ENCODE measurements around the gene GPR21.

GPR21 gene

GRCh38 chr9:123044586-123044985 is 11.1 kb downstream of the GPR21 start:
- no peak overlapping the region for H3K4me2 ChIP-seq (ENCODE audit: low read depth, low read length, poor library complexity, severe bottlenecking)
- H3K79me2 ChIP-seq (ENCODE audit: insufficient read depth, low read length): no peaks in the 10 kb centered on the region
- TF ChIP-seq CTCF (conservative IDR thresholded peaks at IDR 0.05; ENCODE audit: low read length) (no peak), EZH2phosphoT487 (IDR thresholded peaks at IDR 0.05; ENCODE audit: borderline replicate concordance) (no peak)

GRCh38 chr9:123046406-123047195 is 13.1 kb downstream of the GPR21 start:
- Histone ChIP-seq H3F3A (ENCODE audit: low read depth) (no peaks in the 10 kb centered on the region), H3K9me2 (replicated peaks; ENCODE audit: low read depth, low read length) (no peaks in the 10 kb centered on the region), H4K20me1 (ENCODE audit: insufficient read depth, low read length, poor library complexity, severe bottlenecking) (no peaks in the 10 kb centered on the region), H3K9ac (ENCODE audit: low read depth, low read length, poor library complexity, severe bottlenecking) (no peak overlapping the region), H3K27me3 (ENCODE audit: insufficient read depth, low read length, poor library complexity, severe bottlenecking) (no peaks in the 10 kb centered on the region), H3K9me3 (ENCODE audit: insufficient read depth, low read depth, low read length) (no peaks in the 10 kb centered on the region), H3K36me3 (ENCODE audit: insufficient read depth, low read length) (peaks cover 7% of the 10 kb centered on the region; the same call in 1 of the 2 replicates), H3K4me1 (ENCODE audit: insufficient read depth, low read length, poor library complexity, severe bottlenecking) (peaks cover 5% of the 10 kb centered on the region), H3K4me3 (ENCODE audit: low read length, poor library complexity, severe bottlenecking) (no peak overlapping the region), H3K79me2 (ENCODE audit: insufficient read depth, low read length) (no peaks in the 10 kb centered on the region), H2AFZ (ENCODE audit: low read length) (no peak overlapping the region), H3K4me2 (ENCODE audit: low read depth, low read length, poor library complexity, severe bottlenecking) (no peak overlapping the region)
- TF ChIP-seq EZH2phosphoT487 (IDR thresholded peaks at IDR 0.05; ENCODE audit: borderline replicate concordance) (no peak), CTCF (conservative IDR thresholded peaks at IDR 0.05; ENCODE audit: low read length) (no peak)

More at GRCh38 chr9:123044586-123044985, 11.1 kb downstream of the GPR21 start:
- H3K27me3 ChIP-seq (ENCODE audit: insufficient read depth, low read length, poor library complexity, severe bottlenecking): no peaks in the 10 kb centered on the region
- peaks cover 9% of the 10 kb centered on the region for H3K4me1 ChIP-seq (ENCODE audit: insufficient read depth, low read length, poor library complexity, severe bottlenecking)
- peaks cover 7% of the 10 kb centered on the region; the same call in 1 of the 2 replicates for H3K36me3 ChIP-seq (ENCODE audit: insufficient read depth, low read length)
- H3K9ac ChIP-seq (ENCODE audit: low read depth, low read length, poor library complexity, severe bottlenecking): no peak overlapping the region
- no peaks in the 10 kb centered on the region for H3K9me2 ChIP-seq (replicated peaks; ENCODE audit: low read depth, low read length)
- no peaks in the 10 kb centered on the region for H4K20me1 ChIP-seq (ENCODE audit: insufficient read depth, low read length, poor library complexity, severe bottlenecking)
- H2AFZ ChIP-seq (ENCODE audit: low read length): no peak overlapping the region
- no peak overlapping the region for H3K4me3 ChIP-seq (ENCODE audit: low read length, poor library complexity, severe bottlenecking)
- H3K9me3 ChIP-seq (ENCODE audit: insufficient read depth, low read depth, low read length): no peaks in the 10 kb centered on the region
- H3F3A ChIP-seq (ENCODE audit: low read depth): no peaks in the 10 kb centered on the region

- H3K79me2 ChIP-seq (ENCODE audit: insufficient read depth, low read length): no peaks in the 10 kb centered on the region
- peaks cover 13% of the 10 kb centered on the region for H3K4me1 ChIP-seq (ENCODE audit: insufficient read depth, low read length, poor library complexity, severe bottlenecking)
- H3F3A ChIP-seq (ENCODE audit: low read depth): no peaks in the 10 kb centered on the region
- no peaks in the 10 kb centered on the region for H4K20me1 ChIP-seq (ENCODE audit: insufficient read depth, low read length, poor library complexity, severe bottlenecking)
- H3K36me3 ChIP-seq (ENCODE audit: insufficient read depth, low read length): no peaks in the 10 kb centered on the region; the same call in 1 of the 2 replicates
- H3K9ac ChIP-seq (ENCODE audit: low read depth, low read length, poor library complexity, severe bottlenecking): no peak overlapping the region
- H3K9me2 ChIP-seq (replicated peaks; ENCODE audit: low read depth, low read length): no peaks in the 10 kb centered on the region
- H2AFZ ChIP-seq (ENCODE audit: low read length): no peak overlapping the region
- no peaks in the 10 kb centered on the region for H3K9me3 ChIP-seq (ENCODE audit: insufficient read depth, low read depth, low read length)
- H3K27me3 ChIP-seq (ENCODE audit: insufficient read depth, low read length, poor library complexity, severe bottlenecking): no peaks in the 10 kb centered on the region
- H3K4me2 ChIP-seq (ENCODE audit: low read depth, low read length, poor library complexity, severe bottlenecking): no peak overlapping the region
- no peak overlapping the region for H3K4me3 ChIP-seq (ENCODE audit: low read length, poor library complexity, severe bottlenecking)
- TF ChIP-seq EZH2phosphoT487 (IDR thresholded peaks at IDR 0.05; ENCODE audit: borderline replicate concordance) (no peak), CTCF (conservative IDR thresholded peaks at IDR 0.05; ENCODE audit: low read length) (no peak)
These were observed 15.3 kb downstream of the GPR21 start for GRCh38 chr9:123048748-123049147.

All from Loucy (cell line).